GM21619 (cell line): ENCODE measurements around the gene PEX11G.
"Not testable (repeated sequence)": the region's sequence is repeated elsewhere in the genome, so short reads cannot be mapped to it uniquely, and the experiment has no call there.

Source experiments
- ATAC-seq: cut with Tn5 transposase; IDR thresholded peaks from one replicate; pipeline ENCODE4 v1.9.1; 2021; ENCODE audit not compliant: unreplicated experiment

The PEX11G gene

GRCh38 chr19:7470540-7471305, 18.1 kb downstream of the PEX11G start:
- no peak for ATAC-seq

DNA sequence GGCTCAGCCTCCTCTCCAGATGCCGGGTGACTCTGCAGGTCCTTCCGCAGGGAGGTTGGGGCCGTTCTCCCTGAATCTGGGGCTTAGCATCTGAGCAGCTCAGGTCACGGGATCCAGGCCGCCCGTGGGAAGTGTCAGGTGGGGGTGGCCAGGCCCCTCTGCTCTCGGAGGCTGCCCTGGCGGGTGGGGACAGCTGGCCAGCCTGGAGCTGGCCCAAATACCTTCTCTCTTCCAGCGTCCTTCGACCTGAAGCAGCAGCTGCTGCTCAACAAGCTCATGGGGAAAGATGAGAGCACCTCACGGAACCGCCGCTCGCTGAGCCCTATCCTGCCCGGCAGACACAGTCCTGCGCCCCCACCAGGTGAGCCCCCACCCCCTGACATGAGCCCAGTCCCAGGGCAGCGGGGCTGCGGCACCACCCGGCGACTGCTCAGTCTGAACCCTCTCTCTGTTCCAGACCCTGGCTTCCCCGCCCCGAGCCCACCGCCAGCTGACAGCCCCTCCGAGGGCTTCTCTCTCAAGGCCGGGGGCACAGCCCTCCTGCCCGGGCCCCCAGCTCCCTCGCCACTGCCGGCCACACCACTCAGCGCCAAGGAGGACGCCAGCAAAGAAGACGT, 19.1 kb downstream of the PEX11G start:
- no peak for ATAC-seq

GRCh38 chr19:7468840-7469239, 20.0 kb downstream of the PEX11G start:
- no peak for ATAC-seq

GRCh38 chr19:7467009-7467989, 21.5 kb downstream of the PEX11G start:
- ATAC-seq = no peak

GRCh38 chr19:7463575-7463974, 25.3 kb downstream of the PEX11G start:
- ATAC-seq = no peak

DNA sequence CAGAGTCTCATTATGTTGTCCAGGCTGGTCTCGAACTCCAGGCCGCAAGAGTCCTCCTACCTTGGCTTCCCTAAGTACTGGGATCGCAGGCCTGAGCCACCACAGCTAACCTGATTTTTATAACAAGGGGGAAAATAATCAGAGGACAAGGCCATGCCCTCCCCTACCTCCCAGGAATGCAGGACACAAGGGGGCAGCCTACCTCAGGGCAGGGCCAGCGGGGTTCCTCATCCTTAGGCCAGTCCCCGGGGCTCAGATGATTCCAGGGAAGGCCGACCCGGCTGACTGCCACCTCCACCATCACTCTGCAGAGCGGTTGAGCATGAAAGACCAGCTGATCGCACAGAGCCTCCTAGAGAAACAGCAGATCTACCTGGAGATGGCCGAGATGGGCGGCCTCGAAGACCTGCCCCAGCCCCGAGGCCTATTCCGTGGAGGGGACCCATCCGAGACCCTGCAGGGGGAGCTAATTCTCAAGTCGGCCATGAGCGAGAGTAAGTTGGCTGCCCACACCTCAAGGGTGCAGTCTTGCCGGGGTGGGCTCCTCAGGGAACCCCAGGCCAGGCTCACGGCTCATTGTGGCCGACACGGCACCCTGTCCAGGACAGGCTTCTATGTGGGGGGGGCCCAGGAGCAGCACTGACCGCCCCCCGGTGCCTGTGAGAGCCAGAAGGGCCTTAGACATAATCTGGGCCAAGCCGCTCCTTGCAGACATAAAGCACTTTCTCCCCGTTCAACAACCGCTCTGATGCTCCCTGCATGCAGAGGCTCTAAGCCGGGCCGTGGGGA, 26.8 kb downstream of the PEX11G start:
- ATAC-seq = no peak

DNA sequence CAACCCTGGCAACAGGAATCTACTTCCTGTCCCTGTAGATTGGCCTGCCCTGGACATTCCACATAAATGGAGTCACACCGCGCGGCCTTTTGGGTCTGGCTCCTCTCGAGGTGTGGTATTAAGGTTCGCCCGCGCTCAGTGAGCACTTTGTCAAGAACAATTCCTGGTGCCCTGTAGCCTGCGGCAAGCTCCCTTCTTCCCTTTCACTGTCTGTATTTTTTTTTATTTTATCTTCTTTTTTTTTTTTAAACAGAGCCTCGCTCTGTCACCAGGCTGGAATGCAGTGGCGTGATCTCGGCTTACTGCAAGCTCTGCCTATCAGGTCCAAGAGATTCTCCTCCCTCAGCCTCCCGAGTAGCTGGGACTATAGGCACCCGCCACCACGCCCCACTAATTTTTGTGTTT, 28.3 kb downstream of the PEX11G start:
- no peak for ATAC-seq

- no peak for ATAC-seq
These were observed 29.1 kb downstream of the PEX11G start for GRCh38 chr19:7459773-7460172.

GRCh38 chr19:7458675-7459074, 30.2 kb downstream of the PEX11G start:
- no peak for ATAC-seq

DNA sequence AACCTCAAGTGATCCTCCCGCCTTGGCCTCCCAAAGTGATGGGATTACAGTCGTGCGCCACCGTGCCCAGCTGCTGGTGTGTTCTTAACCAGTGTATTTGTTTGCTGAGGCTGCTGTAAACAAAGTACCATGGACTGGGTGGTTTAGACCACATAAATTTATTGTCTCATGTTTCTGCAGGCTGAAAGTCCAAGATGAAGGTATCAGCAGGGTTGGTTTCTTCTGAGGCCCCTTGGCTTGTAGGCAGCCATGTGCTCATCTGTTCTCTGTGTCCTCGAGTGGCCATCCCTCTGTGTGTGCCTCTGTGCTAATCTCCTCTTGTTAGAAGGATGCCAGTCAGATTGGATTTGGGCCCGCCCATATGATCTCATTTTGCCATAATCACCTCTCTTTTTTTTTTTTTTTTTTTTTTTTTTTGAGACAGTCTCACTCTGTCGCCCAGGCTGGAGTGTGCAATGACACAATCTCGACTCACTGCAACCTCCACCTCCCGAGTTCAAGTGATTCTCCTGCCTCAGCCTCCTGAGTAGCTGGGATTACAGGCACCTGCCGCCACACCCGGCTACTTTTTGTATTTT, 31.8 kb downstream of the PEX11G start:
- no peak for ATAC-seq

DNA sequence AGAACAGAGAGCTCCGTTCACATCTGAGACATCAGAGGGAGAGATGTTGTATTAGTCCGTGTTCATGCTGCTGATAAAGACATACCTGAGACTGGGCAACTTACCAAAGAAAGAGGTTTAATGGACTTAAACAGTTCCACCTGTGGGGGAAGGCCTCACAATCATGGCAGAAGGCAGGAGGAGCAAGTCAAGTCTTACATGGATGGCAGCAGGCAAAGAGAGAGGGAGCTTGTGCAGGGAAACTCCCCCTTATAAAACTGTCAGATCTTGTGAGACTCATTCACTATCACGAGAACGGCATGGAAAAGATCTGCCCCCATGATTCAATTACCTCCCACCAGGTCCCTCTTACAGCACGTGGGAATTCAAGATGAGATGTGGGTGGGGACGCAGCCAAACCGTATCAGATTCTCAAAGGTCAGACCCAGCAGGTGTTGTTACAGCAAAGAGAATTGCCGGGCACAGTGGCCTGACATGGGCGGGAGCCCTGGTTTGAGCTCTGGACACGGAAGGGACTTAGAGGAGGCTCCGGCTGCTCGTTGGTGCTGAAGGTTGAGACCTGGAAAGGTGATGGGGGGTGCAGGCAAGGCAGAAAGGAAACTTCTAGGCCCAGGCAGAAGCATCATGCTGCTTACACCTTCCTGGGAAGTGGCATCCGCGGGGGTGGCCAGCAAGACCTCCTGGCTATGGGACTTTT, 33.1 kb downstream of the PEX11G start:
- no peak for ATAC-seq

GRCh38 chr19:7454998-7455397, 33.8 kb downstream of the PEX11G start:
- ATAC-seq = no peak

- ATAC-seq = no peak
These were observed 38.3 kb downstream of the PEX11G start for GRCh38 chr19:7450243-7451223.

GRCh38 chr19:7449391-7450070, 39.3 kb downstream of the PEX11G start:
- not testable (repeated sequence) for ATAC-seq

- ATAC-seq = no peak
These were observed 41.2 kb downstream of the PEX11G start for GRCh38 chr19:7447648-7448047.

- ATAC-seq = no peak
These were observed 43.7 kb downstream of the PEX11G start for GRCh38 chr19:7445104-7445503.

GRCh38 chr19:7444042-7444441, 44.8 kb downstream of the PEX11G start:
- no peak for ATAC-seq

DNA sequence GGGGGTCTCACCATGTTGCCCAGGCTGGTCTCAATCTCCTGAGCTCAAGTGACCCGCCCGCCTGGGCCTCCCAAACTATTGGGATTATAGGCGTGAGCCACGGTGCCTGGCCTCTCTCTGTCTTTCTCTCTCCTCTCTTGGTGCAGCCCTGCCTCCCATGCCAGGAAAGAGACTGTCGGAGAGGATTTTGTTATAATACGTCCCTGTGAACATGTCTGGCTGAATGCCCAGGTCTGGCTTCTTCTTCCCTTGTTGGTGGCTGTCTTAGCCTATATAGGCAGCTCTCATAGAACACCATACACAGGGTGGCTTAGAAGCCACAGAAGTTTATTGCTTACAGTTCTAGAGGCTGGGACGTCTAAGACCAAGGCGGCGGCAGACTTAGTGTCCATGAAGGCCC, 46.4 kb downstream of the PEX11G start:
- ATAC-seq = no peak
